Measurements from ENCODE around the gene ETV3.
A peak's percentile ranks its signal among the peaks of the same experiment; 100 is the strongest.
"Not testable (repeated sequence)": the region's sequence is repeated elsewhere in the genome, so short reads cannot be mapped to it uniquely, and the experiment has no call there.

The ETV3 gene

DNA sequence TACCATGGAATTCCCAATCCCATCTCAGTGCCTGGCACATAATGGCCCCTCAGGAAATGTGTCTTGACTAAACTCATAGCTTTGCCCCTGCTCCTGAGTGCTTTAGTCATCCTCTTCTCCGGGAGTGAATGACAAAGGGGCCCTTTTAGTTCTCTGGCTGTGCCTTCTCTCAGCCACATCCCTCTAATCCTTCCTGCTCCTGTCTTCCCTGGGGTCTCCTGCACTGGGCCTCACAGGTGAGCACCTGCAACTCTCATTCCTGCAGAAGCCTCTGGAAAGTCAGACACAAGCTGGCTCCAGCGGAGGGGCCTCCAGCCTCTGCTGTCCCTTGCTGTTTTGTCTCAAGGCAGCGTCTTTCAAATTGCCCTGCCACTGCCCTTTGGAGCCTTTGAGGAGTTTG is 24.6 kb downstream of the ETV3 start:
- DNase-seq: no peak

DNA sequence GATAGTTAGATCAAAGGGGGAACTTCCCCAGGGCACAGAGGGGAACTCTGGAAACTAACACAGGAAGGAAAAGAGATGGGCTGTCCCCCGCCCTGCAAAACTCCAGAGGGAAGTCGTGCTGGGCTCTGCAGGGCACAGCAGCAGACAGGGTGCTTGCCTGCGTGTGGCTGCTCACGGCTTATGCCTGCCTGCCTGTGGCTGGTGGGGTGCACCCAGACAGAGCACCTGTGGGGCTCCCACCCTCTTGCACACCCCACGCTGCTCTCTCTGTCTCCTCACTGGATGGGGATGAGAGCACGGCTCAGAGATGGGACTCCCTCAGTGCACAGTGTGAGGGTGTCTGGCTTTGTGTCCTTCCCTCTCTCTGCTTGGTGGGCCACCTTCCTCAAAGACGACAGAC is 25.1 kb downstream of the ETV3 start:
- DNase-seq: no peak

DNA sequence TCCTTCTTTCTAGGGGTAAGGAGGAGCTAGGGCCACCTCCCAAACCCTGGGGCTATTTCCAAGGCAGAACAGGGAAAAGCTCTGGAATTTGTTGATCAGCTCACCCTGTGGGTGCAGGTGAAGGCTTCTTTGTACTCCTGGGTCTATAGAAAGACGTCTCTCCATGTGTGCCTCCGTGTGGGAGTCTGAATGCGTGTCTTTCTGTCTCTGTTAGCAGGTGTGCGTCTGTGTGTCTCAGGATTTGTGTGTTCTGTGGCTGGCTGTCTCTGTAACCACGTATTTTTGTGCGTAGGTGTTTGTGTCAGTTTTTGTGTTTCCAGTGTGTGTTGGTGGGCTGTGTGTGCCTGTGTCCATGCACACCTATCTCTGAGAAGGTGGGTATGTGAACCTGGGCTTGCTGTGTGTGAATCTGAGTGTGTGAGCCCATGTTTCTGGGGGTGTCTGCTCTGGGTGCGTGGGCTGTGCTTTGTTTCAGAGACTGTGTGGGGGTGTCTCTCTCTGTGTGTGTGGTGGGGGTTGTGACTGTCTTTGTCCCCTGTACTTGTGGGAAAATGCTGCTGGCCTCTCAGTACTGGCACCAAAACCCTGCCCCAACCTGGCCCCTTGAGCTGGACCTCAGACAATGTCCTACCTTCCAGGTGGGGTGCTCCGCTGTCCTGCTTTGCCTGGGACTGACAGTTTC is 25.9 kb downstream of the ETV3 start:
- peak in 14 of 56 donors; percentile 19 to 64 (median 40) for DNase-seq

DNA sequence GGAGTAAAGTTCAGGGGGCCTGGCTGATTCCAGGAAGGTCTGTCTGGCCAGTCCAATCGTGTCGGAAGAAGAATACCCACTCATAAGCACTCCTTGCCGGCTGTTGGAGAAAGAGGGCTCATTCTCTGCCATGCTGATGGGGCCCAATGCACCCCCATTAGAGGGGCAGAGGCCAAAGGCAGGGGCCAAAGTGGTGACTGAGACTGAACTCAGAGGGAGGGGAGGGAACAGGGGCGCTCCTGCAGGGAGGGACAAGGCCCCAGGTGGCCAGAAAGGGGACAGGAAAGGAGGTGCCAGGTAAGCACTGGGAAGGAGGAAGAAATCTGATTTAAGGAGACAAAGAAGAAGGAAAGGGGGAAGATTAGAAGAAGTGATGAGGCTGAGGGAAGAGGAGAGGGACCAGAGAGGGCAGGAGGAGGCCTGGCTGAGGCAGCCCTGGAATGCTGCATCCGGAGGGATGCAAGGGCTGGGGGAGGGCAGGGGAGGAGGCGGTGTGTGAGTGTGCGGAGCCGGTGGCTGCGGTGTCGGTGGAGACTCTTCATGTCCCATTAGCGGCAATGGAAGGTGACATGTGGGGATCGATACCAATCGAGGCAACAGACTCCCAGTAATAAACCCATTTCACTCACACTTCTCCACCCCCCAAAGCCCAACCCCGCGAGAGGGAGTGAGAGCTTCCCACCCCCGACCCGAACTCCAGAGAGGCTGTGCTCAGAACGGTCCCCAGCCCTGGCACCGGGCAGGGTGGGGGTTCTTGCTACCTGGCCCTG is 26.6 kb downstream of the ETV3 start:
- peak in 1 of 56 donors; percentile 54 for DNase-seq

DNA sequence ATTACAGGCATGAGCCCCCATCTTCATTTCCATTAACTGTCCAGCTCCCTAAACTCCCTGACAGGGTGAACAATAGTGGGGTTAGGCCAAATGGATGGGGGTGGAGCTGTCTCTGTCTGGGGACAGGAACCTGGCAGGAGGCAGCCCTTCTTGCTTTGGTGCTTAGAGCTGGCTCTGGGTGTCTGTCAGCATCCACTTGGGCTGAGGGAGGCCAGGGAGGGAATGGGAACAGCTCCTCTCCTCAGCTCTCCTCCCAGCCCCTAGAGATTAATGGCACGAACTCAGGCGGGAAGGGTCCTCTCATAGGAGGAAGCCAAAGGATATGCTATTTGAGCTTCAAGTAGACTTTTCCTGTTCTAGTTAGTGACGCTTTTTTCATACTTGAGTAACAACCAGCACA is 27.5 kb downstream of the ETV3 start:
- no peak for DNase-seq

DNA sequence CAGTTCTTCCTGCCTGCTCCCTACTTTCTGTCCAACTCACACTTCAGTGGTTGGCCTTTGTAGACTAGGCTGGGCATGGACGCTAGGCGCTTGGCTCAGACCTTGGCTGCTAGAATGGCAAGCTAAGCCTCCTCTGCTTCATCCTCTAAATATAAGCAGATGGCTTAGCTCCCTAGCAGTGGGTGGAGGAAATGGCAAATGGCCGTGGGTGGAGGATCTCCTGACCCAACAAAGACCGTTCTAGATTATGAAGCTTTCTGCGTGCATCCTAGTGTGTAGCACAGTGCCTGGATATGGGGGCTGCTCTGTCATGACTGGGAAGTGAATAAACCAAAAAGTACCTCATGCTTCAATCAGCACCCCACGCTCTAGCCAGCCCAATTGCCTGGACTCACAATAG is 28.2 kb downstream of the ETV3 start:
- DNase-seq: no peak

DNA sequence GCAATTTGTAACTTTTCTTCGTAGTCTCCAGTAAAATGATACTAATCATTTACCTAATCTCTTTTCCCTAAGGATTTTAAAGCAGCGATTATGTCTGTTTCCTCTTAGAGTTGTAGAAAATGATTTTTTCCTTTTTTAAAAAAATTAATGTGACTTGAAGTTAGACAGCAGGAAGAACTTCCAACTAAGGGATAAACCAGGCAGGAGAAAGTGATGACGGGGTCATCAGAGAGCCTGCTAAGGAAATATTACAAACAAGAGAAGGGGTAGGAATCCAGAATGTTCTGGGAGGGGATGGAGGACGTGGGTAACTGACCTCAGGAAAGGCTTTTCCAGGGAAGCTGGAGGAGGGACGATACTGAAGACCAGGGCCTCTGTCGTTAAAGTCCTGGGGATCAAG is 29.7 kb downstream of the ETV3 start:
- DNase-seq: no peak

DNA sequence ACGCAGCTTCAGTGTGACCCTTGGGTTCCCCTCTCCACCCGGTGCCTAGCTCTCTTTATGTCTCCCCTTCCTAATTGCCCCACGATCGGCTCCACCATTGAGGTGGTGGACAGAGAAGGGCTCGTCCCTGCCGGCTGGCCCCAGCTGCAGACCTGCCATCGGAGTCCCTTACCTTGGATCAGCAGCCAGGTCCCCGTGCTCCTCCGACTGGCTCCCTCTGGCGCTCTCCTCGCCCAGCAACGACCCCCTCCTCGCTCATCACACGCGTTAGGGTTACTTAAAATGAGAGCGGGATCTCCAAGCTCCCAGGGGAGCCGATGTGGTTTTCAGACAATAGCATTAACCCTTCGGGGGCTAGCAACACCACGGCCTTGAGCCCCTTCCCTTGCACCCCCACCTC is 30.5 kb downstream of the ETV3 start:
- DNase-seq: no peak

DNA sequence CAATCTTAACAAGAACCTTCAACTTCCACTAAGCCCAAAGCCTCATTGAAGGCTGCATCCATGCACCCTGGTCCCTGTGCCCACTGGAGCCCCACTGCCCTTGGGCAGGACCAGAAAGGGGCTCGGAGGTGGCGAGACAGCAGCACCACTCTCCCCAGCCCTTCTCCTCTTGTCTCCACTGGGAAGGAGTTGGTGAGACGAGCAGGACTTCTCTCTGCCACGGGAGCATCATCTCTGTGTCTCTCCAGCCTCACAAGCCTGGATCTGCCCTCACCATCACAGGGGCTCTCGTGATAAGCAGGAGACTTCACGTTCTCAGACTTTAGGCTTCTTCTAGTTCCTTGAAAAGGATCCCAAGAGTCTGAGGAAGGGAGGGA is 31.4 kb downstream of the ETV3 start:
- DNase-seq: no peak

DNA sequence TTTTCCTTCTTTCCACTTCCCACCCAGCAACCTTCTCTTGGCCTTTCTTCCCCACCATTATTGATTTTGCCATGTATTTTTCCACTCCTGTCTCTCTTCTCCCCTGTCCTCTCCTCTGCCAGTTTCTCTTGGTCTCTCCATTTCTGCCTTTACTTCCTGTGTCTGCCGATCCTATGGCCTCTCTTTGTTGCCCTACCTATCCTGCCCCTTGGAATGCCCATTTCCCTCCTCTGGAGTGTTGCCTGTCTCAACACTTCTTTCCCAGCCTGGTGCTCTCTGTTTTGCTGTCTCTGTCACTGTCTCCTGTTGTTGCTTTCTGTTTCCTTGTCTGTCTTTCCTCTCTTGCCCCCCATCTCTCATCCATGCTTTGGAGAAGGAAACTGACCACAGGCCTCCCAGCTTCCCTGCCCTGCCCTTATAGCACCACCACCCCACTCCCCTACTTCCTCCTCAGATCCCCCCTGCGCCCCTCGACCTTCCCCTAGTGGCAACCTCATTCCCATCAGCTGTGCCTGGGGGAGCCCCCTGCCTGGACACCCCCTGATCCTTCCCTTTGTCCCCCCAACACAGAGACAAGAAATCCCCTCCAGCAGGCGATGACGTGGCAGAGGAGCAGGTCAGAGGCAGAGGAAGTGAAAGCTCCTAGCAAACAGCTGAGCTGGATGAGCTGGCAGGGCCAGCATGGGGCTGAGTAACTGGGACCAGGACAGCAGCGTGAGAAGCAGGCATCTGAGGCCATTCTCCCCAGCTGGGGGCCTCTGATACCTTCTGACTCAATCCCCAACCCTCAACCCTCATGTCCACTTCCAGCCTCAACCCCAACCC is 32.0 kb downstream of the ETV3 start:
- peak in 7 of 56 donors; percentile 11 to 32 (median 13) for DNase-seq

DNA sequence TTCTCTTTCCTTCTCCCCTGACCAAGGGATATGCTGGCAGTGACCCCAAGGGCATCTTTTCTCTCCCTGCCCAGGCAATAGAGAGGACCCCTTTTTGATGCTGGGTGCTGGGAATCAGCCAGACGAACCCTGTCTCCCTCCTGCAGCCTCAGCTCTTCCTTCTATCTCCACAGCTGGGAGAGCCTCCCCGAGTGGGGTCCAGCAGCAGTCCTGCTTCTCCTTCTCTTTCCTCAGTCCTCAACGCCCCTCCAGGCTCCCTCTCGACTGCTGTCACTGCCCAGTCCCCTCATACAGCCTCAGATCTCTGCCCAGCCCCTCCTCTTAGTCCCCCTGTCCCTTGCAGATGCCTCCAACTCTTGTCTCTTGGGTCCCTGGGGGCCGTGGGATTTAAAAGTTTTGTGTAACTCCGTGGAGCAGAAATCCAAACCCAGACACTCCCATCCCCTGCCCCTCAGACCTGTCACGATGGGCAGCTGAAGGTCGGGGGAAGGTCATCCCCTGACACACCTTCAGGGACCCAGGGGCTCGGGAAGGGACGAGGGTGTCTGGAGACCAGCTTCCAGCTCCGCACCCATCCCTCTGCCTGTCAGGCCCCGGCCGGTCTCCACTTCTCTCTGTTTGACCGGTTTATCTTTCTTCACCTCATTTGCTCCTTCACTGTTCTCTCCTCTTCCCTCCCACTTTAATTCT is 32.8 kb downstream of the ETV3 start:
- DNase-seq: no peak

DNA sequence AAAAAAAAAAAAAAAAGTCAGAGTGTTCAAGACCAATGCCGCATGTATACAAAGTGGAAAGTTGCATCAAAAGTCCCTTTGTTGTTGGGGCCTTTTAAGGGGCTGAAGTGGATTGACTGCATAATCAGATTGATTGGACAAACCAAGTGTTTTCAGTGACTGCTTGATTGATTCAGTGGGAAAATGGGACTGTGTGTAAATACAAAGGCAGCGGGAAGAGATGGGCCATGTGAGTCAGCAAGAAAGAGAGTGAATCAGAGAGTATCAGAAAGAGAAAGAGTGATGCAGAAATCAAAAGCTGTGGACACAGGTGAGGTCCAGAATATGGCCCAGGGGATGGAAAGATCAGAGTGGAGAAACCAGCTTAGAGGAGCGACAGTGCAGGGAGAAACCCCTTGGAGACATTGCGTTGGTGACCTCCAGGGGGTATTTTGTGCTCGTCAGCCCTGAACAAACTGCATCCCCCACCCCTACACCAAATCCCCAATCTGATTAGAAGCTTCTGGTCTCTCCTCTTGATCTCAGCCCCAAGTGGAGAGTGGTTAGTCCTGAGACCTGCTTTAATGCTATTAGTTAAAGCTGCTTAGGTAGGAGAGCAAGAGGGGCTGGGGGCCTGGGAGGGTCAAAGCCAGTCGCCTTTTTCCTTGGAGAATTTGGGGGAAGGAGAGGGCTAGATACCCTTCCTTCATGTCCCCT is 33.4 kb downstream of the ETV3 start:
- DNase-seq: no peak

DNA sequence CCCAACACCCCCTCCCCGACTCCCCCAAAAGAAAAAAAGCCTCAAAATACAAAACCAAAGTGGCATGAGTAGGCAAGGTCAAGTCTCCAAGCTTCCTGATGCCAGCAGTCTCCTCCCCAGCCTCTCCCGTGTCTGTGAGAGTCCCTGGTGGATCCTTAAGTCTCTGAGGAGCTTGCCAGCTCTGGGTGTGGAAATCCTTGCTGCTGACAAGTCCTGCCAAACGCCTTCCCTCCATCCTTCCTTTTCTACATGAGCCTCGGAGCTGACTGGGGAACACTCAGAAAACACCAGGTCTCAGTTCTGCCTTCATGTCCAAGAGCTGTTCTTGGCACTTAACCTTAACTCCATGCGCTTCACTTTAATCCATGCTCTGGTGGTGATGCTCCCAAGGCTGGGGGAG is 34.9 kb downstream of the ETV3 start:
- no peak for DNase-seq

DNA sequence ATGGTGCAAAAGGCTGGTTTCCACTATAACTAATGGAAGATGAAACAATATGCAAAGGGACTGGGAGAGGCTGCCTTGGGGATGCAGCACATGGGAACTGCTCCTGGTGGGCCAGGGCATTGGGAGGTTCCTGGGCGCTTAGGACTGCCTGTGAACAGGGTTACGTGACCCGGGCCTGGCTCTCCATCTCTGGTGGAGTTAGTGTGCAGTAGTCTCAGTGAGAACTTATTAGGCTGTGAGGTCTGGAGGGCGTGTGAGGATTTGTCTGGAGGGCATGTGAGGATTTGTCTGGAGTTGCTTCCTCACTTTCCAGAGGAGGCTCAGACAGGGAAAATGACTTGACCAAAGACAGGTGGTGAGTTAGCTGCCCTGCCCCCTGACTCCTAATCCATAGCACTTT is 37.0 kb downstream of the ETV3 start:
- no peak for DNase-seq

DNA sequence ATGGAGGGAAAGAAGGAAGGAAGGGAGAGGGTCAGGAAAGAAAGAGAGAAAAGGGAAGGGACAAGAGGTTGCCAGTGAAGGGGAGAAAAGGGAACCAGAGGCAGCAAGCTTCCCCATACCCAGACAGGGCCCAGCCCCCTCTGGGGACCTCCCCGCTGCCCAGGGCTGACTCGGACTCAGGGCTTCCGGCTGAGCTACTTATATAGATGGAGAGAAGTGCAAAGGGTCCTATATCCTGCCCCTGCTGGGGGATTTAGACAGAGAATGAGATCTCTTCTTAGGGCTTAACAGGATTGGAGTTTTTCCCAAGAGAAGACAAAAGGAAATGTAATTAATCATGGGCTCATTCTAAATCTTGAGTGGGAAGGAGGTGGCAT is 38.6 kb downstream of the ETV3 start, which contains the start of gene ETV3L:
Gene ETV3L (minus strand): TSS at position 176 of the 377 bp plus-strand sequence. CDS start 285 bp downstream, outside the sequence.
- DNase-seq: peak in 2 of 56 donors; percentile 11 to 12

DNA sequence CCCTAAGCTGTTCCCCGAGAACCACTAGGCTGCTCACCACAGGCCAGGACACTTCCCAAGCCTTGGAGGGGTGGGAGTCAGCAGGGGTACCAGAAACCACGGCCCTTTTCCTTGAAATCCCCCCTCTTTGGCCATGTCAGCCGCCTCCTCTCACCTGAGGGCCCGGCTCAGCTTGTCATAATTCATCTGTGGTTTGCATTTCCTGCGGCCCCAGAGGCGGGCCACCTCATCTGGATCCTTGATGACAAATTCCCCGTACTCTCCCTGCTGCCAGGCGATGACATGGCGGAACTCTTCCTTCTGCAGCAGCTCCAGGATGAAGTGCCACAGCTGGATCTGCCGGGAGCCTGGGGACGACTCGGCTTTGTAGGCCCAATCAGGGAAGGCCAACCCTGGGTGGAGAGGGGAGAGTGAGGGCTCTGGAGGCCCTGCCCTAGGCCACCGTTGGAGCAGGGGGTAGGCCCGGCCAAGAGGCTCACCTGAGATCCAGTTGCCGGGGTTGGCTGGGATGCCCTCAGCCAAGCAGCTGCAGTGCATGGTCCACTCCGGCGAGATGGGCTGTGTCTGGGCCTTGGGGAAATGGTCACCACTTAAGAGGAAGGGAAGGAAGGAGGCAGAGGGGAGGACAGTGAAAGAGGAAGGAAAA is 39.1 kb downstream of the ETV3 start:
- DNase-seq: not testable (repeated sequence)

DNA sequence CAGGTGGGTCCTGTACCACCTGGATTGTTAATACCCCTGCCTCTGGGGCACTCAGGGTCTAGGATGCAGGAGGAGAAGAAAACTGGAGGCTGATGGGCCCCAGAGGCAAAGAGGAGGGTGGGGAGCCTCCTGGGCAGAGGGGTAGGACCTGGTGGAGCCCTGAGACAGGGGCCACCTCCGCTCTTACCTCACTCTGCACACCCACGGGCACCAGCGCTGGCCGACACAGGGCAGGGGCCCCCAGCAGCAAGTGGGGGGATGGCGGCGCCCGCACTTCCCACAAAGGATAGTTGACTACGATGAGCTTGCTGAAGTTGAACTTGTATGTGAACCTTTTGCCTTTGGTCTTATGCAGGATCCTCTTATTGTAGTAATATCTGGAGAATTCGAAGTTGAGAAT is 39.7 kb downstream of the ETV3 start:
- DNase-seq: no peak

DNA sequence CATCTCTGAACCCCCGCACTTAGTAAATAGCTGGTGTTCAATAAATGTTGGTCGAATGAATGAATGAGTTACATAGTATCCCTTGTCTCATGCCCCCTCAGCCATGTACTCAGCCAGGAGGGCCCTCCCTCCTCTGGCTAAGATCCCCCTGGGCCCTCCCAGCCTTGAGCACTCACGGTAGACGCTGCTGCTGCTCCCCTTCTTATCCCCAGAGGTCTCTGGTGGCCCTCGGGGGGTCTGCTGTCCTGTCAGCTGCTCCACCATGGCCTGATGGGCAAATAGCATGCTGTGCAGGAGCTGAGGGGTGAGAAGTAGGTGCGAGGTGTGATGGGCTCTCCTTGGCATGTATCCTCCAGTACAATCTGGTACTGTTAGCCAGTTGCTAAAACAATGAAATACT is 40.5 kb downstream of the ETV3 start:
- DNase-seq: no peak

DNA sequence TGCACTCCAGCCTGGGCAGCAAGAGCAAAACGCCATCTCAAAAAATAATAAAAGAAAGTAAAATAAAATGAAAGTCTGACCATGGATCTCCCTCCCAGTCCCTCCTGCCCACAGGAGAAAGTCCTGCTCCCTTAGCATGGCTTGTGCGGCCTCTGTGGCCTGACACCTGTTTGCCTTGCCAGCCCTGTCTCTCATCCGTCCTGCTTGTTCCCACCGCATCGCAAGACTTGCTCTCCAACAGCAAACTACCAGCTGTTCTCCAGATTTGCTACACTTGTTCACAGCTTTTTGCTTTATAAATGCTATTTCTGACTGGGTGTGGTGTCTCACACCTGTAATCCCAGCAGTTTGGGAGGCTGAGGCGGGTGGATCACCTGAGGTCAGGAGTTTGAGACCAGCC is 41.3 kb downstream of the ETV3 start:
- no peak for DNase-seq

DNA sequence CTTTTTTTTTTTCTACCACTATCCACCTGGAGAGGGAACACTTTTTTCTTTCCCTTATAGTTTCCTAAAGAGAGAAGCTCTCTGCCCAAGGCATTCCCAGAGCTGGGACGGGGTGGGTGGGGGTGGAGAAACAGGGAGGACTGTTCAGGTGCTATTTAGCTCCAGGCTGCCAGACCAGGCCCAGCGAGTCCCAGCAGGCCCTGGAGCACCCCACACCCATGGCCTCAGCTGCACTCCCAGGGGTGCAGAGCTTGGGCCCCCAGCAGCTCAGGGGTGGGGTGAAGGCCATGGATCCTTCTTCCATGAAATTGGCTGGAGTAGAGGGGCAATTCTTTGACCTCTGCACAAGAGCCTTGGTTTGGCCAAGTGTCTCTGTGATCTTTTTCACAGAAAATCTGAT is 42.6 kb downstream of the ETV3 start:
- DNase-seq: no peak
